ENCODE measurements around the gene NACC2. TPM values are rescaled to one million over a fixed set of nuclear protein-coding genes. Genes with fewer than 3 reads are reported as not detected.

Gene NACC2
- total and polyA plus RNA-seq, 8 donors, result 4.1 to 69.2 (median 10.0) TPM

DNA sequence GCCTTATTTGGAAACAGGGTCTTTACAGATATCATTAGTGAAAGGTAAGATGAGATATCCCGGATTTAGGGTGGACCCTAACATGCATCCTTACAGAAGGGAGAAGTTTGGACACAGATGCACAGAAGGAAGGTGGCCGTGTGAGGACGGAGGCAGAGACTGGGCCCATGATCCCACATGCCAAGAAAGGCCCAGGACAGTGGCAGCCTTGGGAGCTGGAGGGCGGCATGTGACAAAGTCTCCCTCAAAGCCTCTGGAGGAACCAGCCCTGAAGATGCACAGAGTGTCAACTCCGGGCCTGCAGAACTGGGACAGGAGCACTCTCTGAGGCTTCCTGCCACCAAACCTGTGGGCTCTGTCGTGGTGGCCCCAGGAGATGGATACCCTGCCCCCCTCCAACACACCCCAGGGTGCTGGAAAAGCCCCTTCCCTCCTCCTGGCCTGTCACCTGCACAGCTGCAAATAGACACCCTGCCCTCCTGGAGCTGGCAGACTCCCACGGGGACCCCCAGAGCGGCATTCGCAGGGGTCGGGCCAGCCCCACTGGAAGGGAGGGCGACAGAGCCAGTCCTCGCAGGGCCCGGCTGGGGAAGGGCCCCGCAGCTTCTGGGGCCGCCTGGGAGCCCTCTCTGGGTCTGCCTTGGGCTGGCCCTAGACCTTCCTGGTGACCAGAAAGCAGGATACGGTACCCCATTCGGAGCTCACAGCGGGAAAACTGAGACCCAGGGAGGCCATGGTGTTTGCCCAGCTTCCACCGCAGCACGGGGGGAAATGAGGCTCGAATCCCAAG lies 7.9 kb downstream of the NACC2 start:
- TF ChIP-seq CTCF (IDR thresholded peaks at IDR 0.05), result no peak
- TF ChIP-seq POLR2A (IDR thresholded peaks at IDR 0.05), result no peak
- no peak for TF ChIP-seq EP300 (IDR thresholded peaks at IDR 0.05)
- TF ChIP-seq POLR2AphosphoS5 (IDR thresholded peaks at IDR 0.05), result no peak
- peak overlapping the region in 4 of 5 donors; percentile 39 to 96 (median 77) for H3K27ac ChIP-seq
- intact Hi-C loops (cut with DNase I; ENCODE audit: low total_unique reads), result no loop called here
- no peak overlapping the region for H3K4me3 ChIP-seq
- no peak for DNase-seq
- no peaks in the 10 kb centered on the region for H3K27me3 ChIP-seq
- peaks cover 73 to 99% (median 88%) of the 10 kb centered on the region in 4 donors for H3K4me1 ChIP-seq
- H3K36me3 ChIP-seq, result peaks cover 0 to 14% (median 6%) of the 10 kb centered on the region in 4 donors
- WGBS, 5 donors, result 74 to 92% (median 91%) methylated on average over 10 to 21 of the region's 21 CpGs
- H3K9me3 ChIP-seq, result no peaks in the 10 kb centered on the region

- no peak for TF ChIP-seq EP300 (IDR thresholded peaks at IDR 0.05)
- no peak for TF ChIP-seq CTCF (IDR thresholded peaks at IDR 0.05)
- TF ChIP-seq POLR2A (IDR thresholded peaks at IDR 0.05), result no peak
- no peak for TF ChIP-seq POLR2AphosphoS5 (IDR thresholded peaks at IDR 0.05)
- Histone ChIP-seq H3K4me3 (peak overlapping the region in 1 of 4 donors; percentile 20), H3K9me3 (no peaks in the 10 kb centered on the region), H3K4me1 (peaks cover 73 to 99% (median 89%) of the 10 kb centered on the region in 4 donors), H3K36me3 (peaks cover 0 to 14% (median 5%) of the 10 kb centered on the region in 4 donors), H3K27me3 (no peaks in the 10 kb centered on the region), H3K27ac (peak overlapping the region; percentile 35 to 95 (median 68))
- intact Hi-C loops (cut with DNase I; ENCODE audit: low total_unique reads), result no loop called here
- peak in 1 of 2 donors; percentile 13 for DNase-seq
- 61 to 74% (median 67%) methylated on average over 14 to 24 of the region's 24 CpGs for WGBS, 5 donors
These were observed 8.7 kb downstream of the NACC2 start for GRCh38 chr9:136086213-136086881.

DNA sequence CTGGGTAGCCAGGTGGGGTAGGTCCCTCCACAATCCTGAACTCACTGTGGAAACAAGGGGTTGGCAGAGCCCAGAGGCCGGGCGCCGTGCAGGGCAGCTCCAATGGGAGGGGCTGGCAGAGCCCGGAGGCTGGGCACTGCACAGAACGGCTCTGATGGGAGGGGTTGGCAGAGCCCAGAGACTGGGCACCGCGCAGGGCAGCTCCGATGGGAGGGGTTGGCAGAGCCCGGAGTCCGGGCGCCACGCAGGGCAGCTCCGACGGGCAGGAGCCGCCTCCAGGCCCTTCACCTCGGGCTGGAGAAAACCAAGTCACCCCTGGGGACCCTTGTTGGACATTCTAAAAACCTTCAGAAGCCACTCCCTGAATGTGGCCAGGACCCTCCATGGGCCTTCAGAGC lies 9.3 kb downstream of the NACC2 start:
- H3K36me3 ChIP-seq, result peaks cover 0 to 14% (median 5%) of the 10 kb centered on the region in 4 donors
- H3K4me1 ChIP-seq, result peaks cover 72 to 99% (median 89%) of the 10 kb centered on the region in 4 donors
- peak overlapping the region; percentile 35 to 95 (median 68) for H3K27ac ChIP-seq
- peak in 2 of 3 donors; percentile 12 to 14 for TF ChIP-seq POLR2AphosphoS5 (IDR thresholded peaks at IDR 0.05)
- TF ChIP-seq CTCF (IDR thresholded peaks at IDR 0.05), result no peak
- intact Hi-C loops (cut with DNase I; ENCODE audit: low total_unique reads), result no loop called here
- H3K4me3 ChIP-seq, result peak overlapping the region in 1 of 4 donors; percentile 20
- WGBS, 5 donors, result 24 to 56% (median 34%) methylated on average over 12 to 16 of the region's 16 CpGs
- DNase-seq, result peak; percentile 53 to 89
- no peaks in the 10 kb centered on the region for H3K27me3 ChIP-seq
- H3K9me3 ChIP-seq, result no peaks in the 10 kb centered on the region

GRCh38 chr9:136084063-136084944 lies 10.8 kb downstream of the NACC2 start:
- TF ChIP-seq EP300 (IDR thresholded peaks at IDR 0.05) (no peak), CTCF (IDR thresholded peaks at IDR 0.05) (no peak), POLR2A (IDR thresholded peaks at IDR 0.05) (no peak), POLR2AphosphoS5 (IDR thresholded peaks at IDR 0.05) (no peak)
- H3K27me3 ChIP-seq, result no peaks in the 10 kb centered on the region
- H3K36me3 ChIP-seq, result peaks cover 0 to 14% (median 5%) of the 10 kb centered on the region in 4 donors
- no peak overlapping the region for H3K27ac ChIP-seq
- peaks cover 72 to 99% (median 91%) of the 10 kb centered on the region in 4 donors for H3K4me1 ChIP-seq
- 84 to 89% (median 86%) methylated on average over 31 to 33 of the region's 33 CpGs for WGBS, 5 donors
- intact Hi-C loops (cut with DNase I; ENCODE audit: low total_unique reads), result no loop called here
- no peak overlapping the region for H3K4me3 ChIP-seq
- peak in 1 of 2 donors; percentile 3 for DNase-seq
- no peaks in the 10 kb centered on the region for H3K9me3 ChIP-seq
